A549 (cell line): ENCODE data around the gene ECM1.

Experiments
- CEBPB ChIP-seq, 2 experiments: fragments of >200 bp in 1 of 2; sonication (Bioruptor Twin) in 1 of 2; formaldehyde crosslinking in 1 of 2; IDR thresholded peaks; 2 replicates each; pipeline ENCODE4 v1.6.1; 2012 to 2016
- EP300 ChIP-seq, 2 experiments: fragments of >200 bp; sonication (Bioruptor Twin); formaldehyde crosslinking; IDR thresholded peaks; 2 replicates in 1 of 2; 3 replicates in 1 of 2; pipeline ENCODE4 v1.6.1; 2016 to 2017
- FOSL2 ChIP-seq, 2 experiments: fragments of 450-650 bp in 1 of 2; fragments of >200 bp in 1 of 2; sonication (Bioruptor Twin) in 1 of 2; formaldehyde crosslinking; IDR thresholded peaks; 2 replicates each; pipeline versions ENCODE4 v1.5.0 to v1.6.1; 2016 to 2020; ENCODE audit warnings: mild to moderate bottlenecking in 1 of 2, moderate library complexity in 1 of 2
- HOXA7 ChIP-seq: fragments of 250-450 bp; sonication (Bioruptor Pico); IDR thresholded peaks from 2 replicates; pipeline ENCODE4 v1.5.0; 2020; ENCODE audit warnings: mild to moderate bottlenecking, moderate library complexity
- JUN ChIP-seq, 2 experiments: fragments of >200 bp; sonication (Bioruptor Twin); formaldehyde crosslinking; IDR thresholded peaks; 2 replicates in 1 of 2; 3 replicates in 1 of 2; pipeline ENCODE4 v1.6.1; 2016 to 2017
- JUNB ChIP-seq: fragments of >200 bp; sonication (Bioruptor Twin); formaldehyde crosslinking; IDR thresholded peaks from 2 replicates; pipeline ENCODE4 v1.6.1; 2016
- POLR2A ChIP-seq: IDR thresholded peaks from 2 replicates; pipeline ENCODE4 v1.6.1; 2012; ENCODE audit warnings: mild to moderate bottlenecking, low read length
- SMC3 ChIP-seq: fragments of >200 bp; sonication (Bioruptor Twin); formaldehyde crosslinking; IDR thresholded peaks from 3 replicates; pipeline ENCODE4 v1.6.1; 2018; ENCODE audit warnings: inconsistent platforms
- TF ChIP-seq, protein P1 (sequence below): fragments of >200 bp; sonication (Bioruptor Twin); formaldehyde crosslinking; IDR thresholded peaks from 3 replicates; pipeline ENCODE4 v1.5.1; 2016
- TF ChIP-seq, protein P2 (sequence below): fragments of 450-650 bp; IDR thresholded peaks from 2 replicates; pipeline ENCODE4 v1.6.1; 2014; ENCODE audit warnings: antibody characterized with exemption

DNA sequence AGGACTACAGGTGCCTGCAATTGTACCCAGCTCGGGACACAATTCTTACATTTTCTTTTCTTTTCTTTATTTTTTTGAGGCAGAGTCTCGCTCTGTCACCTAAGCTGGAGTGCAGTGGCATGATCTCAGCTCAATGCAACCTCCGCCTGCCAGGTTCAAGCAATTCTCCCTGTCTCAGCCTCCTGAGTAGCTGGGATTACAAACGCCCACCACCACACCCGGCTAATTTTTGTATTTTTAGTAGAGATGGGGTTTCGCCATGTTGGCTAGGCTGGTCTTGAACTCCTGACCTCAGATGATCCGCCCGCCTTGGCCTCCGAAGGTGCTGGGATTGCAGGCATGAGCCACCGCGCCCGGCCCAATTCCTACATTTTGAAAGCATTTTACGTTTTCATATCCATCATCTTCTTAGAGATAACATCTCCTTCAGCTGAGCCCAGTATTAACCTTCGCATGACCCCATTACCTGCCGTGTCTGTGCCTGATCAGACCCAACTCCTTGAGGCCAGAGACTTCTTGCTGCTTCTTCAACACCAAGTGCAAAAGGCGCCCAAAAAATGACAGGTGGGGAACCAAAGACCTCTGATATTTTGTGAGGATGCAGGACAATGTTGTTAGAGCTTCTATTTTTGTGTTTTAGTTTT, 38.5 kb downstream of the ECM1 start:
- TF ChIP-seq, protein P1, sequence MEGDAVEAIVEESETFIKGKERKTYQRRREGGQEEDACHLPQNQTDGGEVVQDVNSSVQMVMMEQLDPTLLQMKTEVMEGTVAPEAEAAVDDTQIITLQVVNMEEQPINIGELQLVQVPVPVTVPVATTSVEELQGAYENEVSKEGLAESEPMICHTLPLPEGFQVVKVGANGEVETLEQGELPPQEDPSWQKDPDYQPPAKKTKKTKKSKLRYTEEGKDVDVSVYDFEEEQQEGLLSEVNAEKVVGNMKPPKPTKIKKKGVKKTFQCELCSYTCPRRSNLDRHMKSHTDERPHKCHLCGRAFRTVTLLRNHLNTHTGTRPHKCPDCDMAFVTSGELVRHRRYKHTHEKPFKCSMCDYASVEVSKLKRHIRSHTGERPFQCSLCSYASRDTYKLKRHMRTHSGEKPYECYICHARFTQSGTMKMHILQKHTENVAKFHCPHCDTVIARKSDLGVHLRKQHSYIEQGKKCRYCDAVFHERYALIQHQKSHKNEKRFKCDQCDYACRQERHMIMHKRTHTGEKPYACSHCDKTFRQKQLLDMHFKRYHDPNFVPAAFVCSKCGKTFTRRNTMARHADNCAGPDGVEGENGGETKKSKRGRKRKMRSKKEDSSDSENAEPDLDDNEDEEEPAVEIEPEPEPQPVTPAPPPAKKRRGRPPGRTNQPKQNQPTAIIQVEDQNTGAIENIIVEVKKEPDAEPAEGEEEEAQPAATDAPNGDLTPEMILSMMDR, result no peak
- TF ChIP-seq POLR2A (no peak), JUNB (no peak), CEBPB (IDR thresholded peaks at IDR 0.05) (no peak), EP300 (IDR thresholded peaks at IDR 0.05) (no peak), SMC3 (no peak), JUN (IDR thresholded peaks at IDR 0.05) (no peak), HOXA7 (CRISPR knock-in tag) (no peak), FOSL2 (IDR thresholded peaks at IDR 0.05) (no peak), FOSL2 (CRISPR knock-in tag; IDR thresholded peaks at IDR 0.05) (no peak)
- TF ChIP-seq, protein P2, sequence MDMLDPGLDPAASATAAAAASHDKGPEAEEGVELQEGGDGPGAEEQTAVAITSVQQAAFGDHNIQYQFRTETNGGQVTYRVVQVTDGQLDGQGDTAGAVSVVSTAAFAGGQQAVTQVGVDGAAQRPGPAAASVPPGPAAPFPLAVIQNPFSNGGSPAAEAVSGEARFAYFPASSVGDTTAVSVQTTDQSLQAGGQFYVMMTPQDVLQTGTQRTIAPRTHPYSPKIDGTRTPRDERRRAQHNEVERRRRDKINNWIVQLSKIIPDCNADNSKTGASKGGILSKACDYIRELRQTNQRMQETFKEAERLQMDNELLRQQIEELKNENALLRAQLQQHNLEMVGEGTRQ, result no peak
